ENCODE results near the gene USP34.

The USP34 gene

GRCh38 chr2:61255580-61256437 lies 215.1 kb downstream of the USP34 start:
- peaks cover 56% of the 10 kb centered on the region for H3K4me1 ChIP-seq (ENCODE audit: control insufficient read depth, insufficient read depth, low read length)
- H3K9ac ChIP-seq (ENCODE audit: low read depth, low read length): peak overlapping the region; percentile 57
- H3K4me2 ChIP-seq (ENCODE audit: low read length): peak overlapping the region; percentile 69
- H3K4me3 ChIP-seq (ENCODE audit: low read length): no peak overlapping the region
- H3K36me3 ChIP-seq (ENCODE audit: insufficient read depth, low read length): peaks cover 29% of the 10 kb centered on the region
- no peaks in the 10 kb centered on the region for H3K27me3 ChIP-seq (ENCODE audit: control insufficient read depth, insufficient read depth, low read length)
- no peaks in the 10 kb centered on the region for H3K9me3 ChIP-seq (replicated peaks; ENCODE audit: low read length)

DNA sequence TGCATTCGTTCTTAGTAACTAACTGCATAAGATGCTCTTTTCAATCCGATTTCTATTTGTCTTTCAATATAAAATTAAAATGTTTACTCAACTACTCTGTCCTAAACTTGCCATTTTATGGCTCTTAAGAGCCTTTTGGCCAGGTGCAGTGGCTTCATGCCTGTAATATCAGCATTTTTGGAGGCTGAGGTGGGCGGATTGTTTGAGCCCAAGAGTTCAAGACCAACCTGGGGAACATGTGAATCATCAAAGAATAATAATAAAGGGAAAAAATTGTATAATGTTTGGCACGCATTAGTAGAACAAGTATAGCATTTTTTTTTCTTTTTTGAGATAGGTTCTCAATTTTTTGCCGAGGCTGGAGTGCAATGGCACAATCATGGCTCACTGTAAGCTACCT lies 216.4 kb downstream of the USP34 start:
- Histone ChIP-seq H3K27me3 (ENCODE audit: control insufficient read depth, insufficient read depth, low read length) (no peaks in the 10 kb centered on the region), H3K9me3 (replicated peaks; ENCODE audit: low read length) (no peaks in the 10 kb centered on the region), H3K4me1 (ENCODE audit: control insufficient read depth, insufficient read depth, low read length) (peaks cover 56% of the 10 kb centered on the region), H3K4me3 (ENCODE audit: low read length) (no peak overlapping the region), H3K4me2 (ENCODE audit: low read length) (peak overlapping the region; percentile 69), H3K36me3 (ENCODE audit: insufficient read depth, low read length) (peaks cover 28% of the 10 kb centered on the region), H3K9ac (ENCODE audit: low read depth, low read length) (peak overlapping the region; percentile 57)

DNA sequence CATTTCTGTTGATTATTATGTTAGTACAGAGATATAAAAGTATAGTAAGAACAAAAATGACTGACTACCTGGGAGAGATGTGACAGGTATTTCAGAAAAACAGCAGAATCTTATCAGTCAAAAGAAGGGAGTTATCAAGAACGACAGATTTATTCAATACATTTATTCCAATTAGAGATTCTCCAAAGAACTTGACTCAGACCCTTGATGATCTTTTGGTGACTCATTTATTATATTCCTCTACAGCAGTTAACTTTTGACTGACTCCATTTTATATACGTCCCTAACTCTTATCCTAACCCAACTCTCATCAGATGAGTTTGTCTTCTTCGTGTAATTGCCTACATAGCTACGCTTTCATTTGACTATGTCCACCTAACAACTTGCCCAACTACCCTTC lies 217.8 kb downstream of the USP34 start:
- Histone ChIP-seq H3K27me3 (ENCODE audit: control insufficient read depth, insufficient read depth, low read length) (no peaks in the 10 kb centered on the region), H3K9ac (ENCODE audit: low read depth, low read length) (no peak overlapping the region), H3K36me3 (ENCODE audit: insufficient read depth, low read length) (peaks cover 22% of the 10 kb centered on the region), H3K4me1 (ENCODE audit: control insufficient read depth, insufficient read depth, low read length) (peaks cover 53% of the 10 kb centered on the region), H3K4me2 (ENCODE audit: low read length) (no peak overlapping the region), H3K9me3 (replicated peaks; ENCODE audit: low read length) (no peaks in the 10 kb centered on the region), H3K4me3 (ENCODE audit: low read length) (no peak overlapping the region)

GRCh38 chr2:61252031-61252430 lies 218.9 kb downstream of the USP34 start:
- Histone ChIP-seq H3K4me1 (ENCODE audit: control insufficient read depth, insufficient read depth, low read length) (peaks cover 48% of the 10 kb centered on the region), H3K9me3 (replicated peaks; ENCODE audit: low read length) (no peaks in the 10 kb centered on the region), H3K4me2 (ENCODE audit: low read length) (no peak overlapping the region), H3K36me3 (ENCODE audit: insufficient read depth, low read length) (peaks cover 27% of the 10 kb centered on the region), H3K9ac (ENCODE audit: low read depth, low read length) (no peak overlapping the region), H3K27me3 (ENCODE audit: control insufficient read depth, insufficient read depth, low read length) (no peaks in the 10 kb centered on the region), H3K4me3 (ENCODE audit: low read length) (no peak overlapping the region)

- Histone ChIP-seq H3K9ac (ENCODE audit: low read depth, low read length) (no peak overlapping the region), H3K36me3 (ENCODE audit: insufficient read depth, low read length) (peaks cover 36% of the 10 kb centered on the region), H3K4me1 (ENCODE audit: control insufficient read depth, insufficient read depth, low read length) (peaks cover 31% of the 10 kb centered on the region), H3K27me3 (ENCODE audit: control insufficient read depth, insufficient read depth, low read length) (no peaks in the 10 kb centered on the region), H3K4me3 (ENCODE audit: low read length) (no peak overlapping the region), H3K4me2 (ENCODE audit: low read length) (no peak overlapping the region), H3K9me3 (replicated peaks; ENCODE audit: low read length) (no peaks in the 10 kb centered on the region)
Observed at GRCh38 chr2:61249521-61250071, 221.3 kb downstream of the USP34 start.

DNA sequence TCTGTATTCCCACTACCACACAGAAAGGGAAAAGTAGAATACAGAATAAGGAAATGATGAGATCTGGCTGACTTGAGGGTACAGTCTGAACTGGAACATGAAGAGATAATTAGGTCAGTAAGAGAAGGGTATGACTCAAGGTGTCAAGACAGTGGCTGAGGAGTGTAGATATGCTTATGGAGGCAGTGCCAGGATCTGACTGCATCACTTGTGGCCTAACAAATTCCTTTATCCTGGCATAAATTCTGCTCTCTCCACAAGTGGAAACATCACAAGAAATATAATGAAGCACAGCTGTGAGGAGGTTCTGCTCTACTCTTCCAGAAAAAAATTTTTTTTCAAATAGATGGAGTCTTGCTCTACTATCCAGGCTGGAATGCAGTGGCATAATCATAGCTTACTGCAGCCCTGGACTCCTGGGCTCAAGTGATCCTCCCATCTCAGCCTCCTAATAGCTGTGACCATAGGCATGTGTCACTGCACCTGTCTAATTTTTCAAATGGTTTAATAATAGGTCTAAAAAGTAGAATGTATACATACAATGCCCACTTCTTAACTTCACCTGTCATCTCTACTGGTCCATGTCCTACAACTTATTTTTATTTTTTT lies 223.6 kb downstream of the USP34 start:
- Histone ChIP-seq H3K4me1 (ENCODE audit: control insufficient read depth, insufficient read depth, low read length) (peaks cover 10% of the 10 kb centered on the region), H3K9me3 (replicated peaks; ENCODE audit: low read length) (no peaks in the 10 kb centered on the region), H3K27me3 (ENCODE audit: control insufficient read depth, insufficient read depth, low read length) (no peaks in the 10 kb centered on the region), H3K4me3 (ENCODE audit: low read length) (no peak overlapping the region), H3K9ac (ENCODE audit: low read depth, low read length) (no peak overlapping the region), H3K4me2 (ENCODE audit: low read length) (no peak overlapping the region), H3K36me3 (ENCODE audit: insufficient read depth, low read length) (peaks cover 49% of the 10 kb centered on the region)

GRCh38 chr2:61244694-61245093 lies 226.2 kb downstream of the USP34 start:
- peaks cover 6% of the 10 kb centered on the region for H3K4me1 ChIP-seq (ENCODE audit: control insufficient read depth, insufficient read depth, low read length)
- H3K27me3 ChIP-seq (ENCODE audit: control insufficient read depth, insufficient read depth, low read length): no peaks in the 10 kb centered on the region
- no peak overlapping the region for H3K4me2 ChIP-seq (ENCODE audit: low read length)
- peaks cover 51% of the 10 kb centered on the region for H3K36me3 ChIP-seq (ENCODE audit: insufficient read depth, low read length)
- no peaks in the 10 kb centered on the region for H3K9me3 ChIP-seq (replicated peaks; ENCODE audit: low read length)
- no peak overlapping the region for H3K4me3 ChIP-seq (ENCODE audit: low read length)
- no peak overlapping the region for H3K9ac ChIP-seq (ENCODE audit: low read depth, low read length)

DNA sequence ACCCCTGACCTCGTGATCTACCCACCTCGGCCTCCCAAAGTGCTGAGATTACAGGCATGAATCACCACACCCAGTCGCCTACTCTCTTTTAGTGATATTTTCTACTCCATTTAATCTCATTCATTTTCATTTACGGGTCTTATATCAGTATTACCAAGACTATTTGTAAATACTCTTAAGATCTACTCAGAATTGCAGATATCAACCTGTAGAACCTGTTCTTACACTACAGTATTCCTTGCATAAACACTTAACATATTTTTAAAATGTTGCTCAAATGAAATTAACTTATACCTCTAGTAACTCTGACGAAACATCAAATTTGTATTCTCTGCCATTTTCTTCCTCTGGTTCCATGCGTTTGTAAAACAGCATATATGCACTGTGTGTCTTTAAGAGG lies 229.6 kb downstream of the USP34 start:
- Histone ChIP-seq H3K4me3 (ENCODE audit: low read length) (no peak overlapping the region), H3K4me1 (ENCODE audit: control insufficient read depth, insufficient read depth, low read length) (no peaks in the 10 kb centered on the region), H3K27me3 (ENCODE audit: control insufficient read depth, insufficient read depth, low read length) (no peaks in the 10 kb centered on the region), H3K9me3 (replicated peaks; ENCODE audit: low read length) (no peaks in the 10 kb centered on the region), H3K4me2 (ENCODE audit: low read length) (no peak overlapping the region), H3K9ac (ENCODE audit: low read depth, low read length) (no peak overlapping the region), H3K36me3 (ENCODE audit: insufficient read depth, low read length) (peaks cover 43% of the 10 kb centered on the region)

DNA sequence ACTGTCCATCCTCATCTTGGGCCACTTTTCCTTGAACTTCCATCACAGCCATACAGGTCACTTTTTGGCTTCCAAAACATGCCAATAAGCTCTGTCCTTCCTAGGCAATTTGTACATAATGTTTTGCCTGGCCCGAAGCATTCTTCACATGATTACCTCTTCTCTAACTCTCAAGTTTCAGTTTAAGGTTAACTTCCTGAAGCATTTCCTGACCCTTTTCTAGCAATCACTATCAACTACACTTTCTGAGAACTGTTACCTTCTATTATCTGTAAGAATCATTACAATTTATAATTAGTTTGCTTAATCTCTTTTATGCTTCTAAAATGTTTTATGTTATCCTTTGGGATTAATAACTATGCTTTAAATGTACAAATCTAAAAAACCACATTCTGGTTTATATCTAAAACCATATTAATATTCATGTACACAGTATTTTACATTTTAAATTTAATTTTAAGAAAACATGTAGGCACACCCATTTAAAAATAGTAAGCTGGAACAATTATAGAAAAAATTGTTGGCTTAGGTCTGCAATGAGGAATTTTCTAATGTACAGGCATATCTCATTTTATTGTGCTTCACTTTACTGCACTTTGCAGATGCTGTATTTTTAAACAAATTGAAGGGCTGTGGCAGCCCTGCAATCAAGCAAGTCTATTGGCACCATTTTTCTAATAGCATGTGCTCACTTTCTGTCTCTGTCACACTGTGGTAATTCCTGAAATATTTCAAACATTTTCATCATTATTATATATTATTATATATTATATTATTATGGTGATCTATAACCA lies 232.5 kb downstream of the USP34 start:
- Histone ChIP-seq H3K4me2 (ENCODE audit: low read length) (no peak overlapping the region), H3K9ac (ENCODE audit: low read depth, low read length) (no peak overlapping the region), H3K4me1 (ENCODE audit: control insufficient read depth, insufficient read depth, low read length) (no peaks in the 10 kb centered on the region), H3K4me3 (ENCODE audit: low read length) (no peak overlapping the region), H3K36me3 (ENCODE audit: insufficient read depth, low read length) (peaks cover 35% of the 10 kb centered on the region), H3K27me3 (ENCODE audit: control insufficient read depth, insufficient read depth, low read length) (no peaks in the 10 kb centered on the region), H3K9me3 (replicated peaks; ENCODE audit: low read length) (no peaks in the 10 kb centered on the region)

DNA sequence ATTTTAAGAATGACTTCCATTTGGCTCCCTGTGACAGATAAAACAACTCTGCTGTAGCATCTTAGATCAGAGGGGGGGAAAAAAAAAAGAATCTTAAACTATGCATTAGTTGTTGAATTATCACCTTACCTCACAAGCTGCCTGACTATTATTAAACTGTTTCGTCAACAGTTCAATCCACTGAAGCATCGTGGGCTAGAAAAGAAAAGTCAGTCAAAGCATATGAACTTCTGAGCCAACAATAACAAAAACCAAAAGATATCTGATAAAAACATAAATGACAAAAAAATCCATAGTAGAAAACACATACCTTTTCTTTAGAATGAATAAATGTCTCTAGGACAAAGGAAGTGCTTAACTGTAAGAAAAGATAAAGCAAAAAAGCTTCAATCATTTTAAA lies 235.2 kb downstream of the USP34 start:
- no peaks in the 10 kb centered on the region for H3K27me3 ChIP-seq (ENCODE audit: control insufficient read depth, insufficient read depth, low read length)
- H3K4me2 ChIP-seq (ENCODE audit: low read length): no peak overlapping the region
- H3K36me3 ChIP-seq (ENCODE audit: insufficient read depth, low read length): peaks cover 40% of the 10 kb centered on the region
- no peaks in the 10 kb centered on the region for H3K4me1 ChIP-seq (ENCODE audit: control insufficient read depth, insufficient read depth, low read length)
- H3K4me3 ChIP-seq (ENCODE audit: low read length): no peak overlapping the region
- no peaks in the 10 kb centered on the region for H3K9me3 ChIP-seq (replicated peaks; ENCODE audit: low read length)
- no peak overlapping the region for H3K9ac ChIP-seq (ENCODE audit: low read depth, low read length)

- Histone ChIP-seq H3K9me3 (replicated peaks; ENCODE audit: low read length) (no peaks in the 10 kb centered on the region), H3K4me2 (ENCODE audit: low read length) (no peak overlapping the region), H3K4me3 (ENCODE audit: low read length) (no peak overlapping the region), H3K27me3 (ENCODE audit: control insufficient read depth, insufficient read depth, low read length) (no peaks in the 10 kb centered on the region), H3K4me1 (ENCODE audit: control insufficient read depth, insufficient read depth, low read length) (peaks cover 4% of the 10 kb centered on the region), H3K36me3 (ENCODE audit: insufficient read depth, low read length) (peaks cover 40% of the 10 kb centered on the region), H3K9ac (ENCODE audit: low read depth, low read length) (no peak overlapping the region)
Observed at GRCh38 chr2:61233581-61233980, 237.3 kb downstream of the USP34 start.

Data from skeletal muscle satellite cell (primary cell).